K562 (cell line): ENCODE results near the gene ROBO1. TPM values are rescaled to one million over a fixed set of nuclear protein-coding genes. Genes with fewer than 3 reads are reported as not detected.

Experiments used
- CHD7 ChIP-seq: fragments of 200-600 bp; sonication (generic); IDR thresholded peaks from one replicate; pipeline ENCODE4 v1.6.1; 2012; ENCODE audit warnings: mild to moderate bottlenecking, low read depth, low read length, inconsistent platforms
- E2F6 ChIP-seq, 2 experiments: IDR thresholded peaks; 2 replicates each; pipeline ENCODE4 v1.6.1; 2011; ENCODE audit warnings: borderline replicate concordance in 1 of 2, control low read depth in 1 of 2, low read depth in 1 of 2, low read length in 1 of 2, mild to moderate bottlenecking in 1 of 2, mixed read lengths in 1 of 2, moderate library complexity in 1 of 2; ENCODE audit not compliant: insufficient read depth in 1 of 2, insufficient read length in 1 of 2, poor library complexity in 1 of 2, severe bottlenecking in 1 of 2; ENCODE audit errors: extremely low read depth in 1 of 2
- E2F8 ChIP-seq: fragments of 450-650 bp; IDR thresholded peaks from 2 replicates; pipeline ENCODE4 v1.7.1; 2018; ENCODE audit warnings: mild to moderate bottlenecking, low read depth; ENCODE audit not compliant: partially characterized antibody
- SRSF3 ChIP-seq: fragments of 200-400 bp; formaldehyde crosslinking; IDR thresholded peaks from 2 replicates; pipeline ENCODE4 v1.6.1; 2016; ENCODE audit warnings: mild to moderate bottlenecking, low read length, moderate library complexity; ENCODE audit not compliant: insufficient read depth
- ZFP91 ChIP-seq: sonication (generic); formaldehyde crosslinking; IDR thresholded peaks from 2 replicates; pipeline ENCODE4 v1.8.0; 2022; ENCODE audit warnings: mild to moderate bottlenecking, missing genetic modification reagents
- polyA plus RNA-seq, 8 experiments: library from polyadenylated mRNA; depleted of rRNA in 4 of 8; stranded (reverse) in 5 of 8; unstranded in 3 of 8; fragments of >200 nt; fragmentation: Nextera tagmentation in 2 of 8; fragmentation: Illumina TruSeq in 1 of 8; extraction: Ambion mirVana in 2 of 8; extraction: Trizol in 1 of 8; gene quantifications; 2 replicates each; pipeline versions ENCODE4 v1.2.1 to v1.2.3, GENCODE V29; 2011 to 2014; ENCODE audit warnings: inconsistent platforms in 1 of 8, missing spikeins in 1 of 8
- total RNA-seq, 7 experiments: library from RNA; depleted of rRNA in 6 of 7; stranded (reverse); fragments of >200 nt in 6 of 7; fragmentation: Illumina TruSeq in 2 of 7; extraction: Trizol in 2 of 7; gene quantifications; 2 replicates each; pipeline versions ENCODE4 v1.2.1 to v1.2.3, GENCODE V29; 2011 to 2021; ENCODE audit warnings: low replicate concordance in 1 of 7

ROBO1 gene
- total and polyA plus RNA-seq, 9 of the 15 experiments (the other 6 are each of a cell fraction or from before 2014, with no cell fraction given): 0.01 to 0.53 (median 0.17) TPM; not detected in 5

- TF ChIP-seq CHD7 (no peak), E2F6 (IDR thresholded peaks at IDR 0.05; ENCODE audit: borderline replicate concordance in 1 of 2, extremely low read depth in 1 of 2, insufficient read depth in 1 of 2, insufficient read length in 1 of 2, low read depth in 1 of 2, low read length in 1 of 2, poor library complexity in 1 of 2, severe bottlenecking in 1 of 2) (no peak), ZFP91 (CRISPR knock-in tag) (no peak), E2F8 (no peak), SRSF3 (no peak)
These were observed 1157.2 kb downstream of the ROBO1 start (continued) for GRCh38 chr3:78610462-78611125.
